Hepatocyte (in vitro differentiated cells): ENCODE results near the gene TMEM150B. TPM values are rescaled to one million over a fixed set of nuclear protein-coding genes. Genes with fewer than 3 reads are reported as not detected.

Experiments used
- DNase-seq: peaks from one replicate; pipeline ENCODE4 v3.0.0-alpha.2; 2016; ENCODE audit warnings: low spot score
- H2AFZ ChIP-seq: fragments of 200-600 bp; sonication (generic); 2 replicates; pipeline ENCODE4 v1.6.0; 2016; ENCODE audit warnings: antibody characterized with exemption, mild to moderate bottlenecking
- H3K27ac ChIP-seq: fragments of 200-600 bp; sonication (generic); 2 replicates; pipeline ENCODE4 v1.5.1; 2016; ENCODE audit warnings: mild to moderate bottlenecking
- H3K27me3 ChIP-seq: fragments of 200-600 bp; sonication (generic); 2 replicates; pipeline ENCODE4 v1.6.1; 2016
- H3K36me3 ChIP-seq: fragments of 200-600 bp; sonication (generic); replicated peaks from 2 replicates; pipeline ENCODE4 v1.5.1; 2016; ENCODE audit warnings: low read depth; ENCODE audit not compliant: insufficient read depth
- H3K4me1 ChIP-seq: fragments of 200-600 bp; sonication (generic); 2 replicates; pipeline ENCODE4 v1.5.1; 2016; ENCODE audit warnings: mild to moderate bottlenecking, moderate library complexity; ENCODE audit not compliant: insufficient read depth
- H3K4me2 ChIP-seq: fragments of 200-600 bp; sonication (generic); 2 replicates; pipeline ENCODE4 v1.6.0; 2016
- H3K4me3 ChIP-seq: fragments of 200-600 bp; sonication (generic); 2 replicates; pipeline ENCODE4 v1.5.1; 2016; ENCODE audit warnings: mild to moderate bottlenecking
- H3K79me2 ChIP-seq: fragments of 200-600 bp; sonication (generic); 2 replicates; pipeline ENCODE4 v1.6.0; 2017; ENCODE audit warnings: mild to moderate bottlenecking
- H3K9me2 ChIP-seq: fragments of 200-600 bp; sonication (generic); replicated peaks from 2 replicates; pipeline ENCODE4 v1.6.0; 2017; ENCODE audit warnings: mild to moderate bottlenecking; ENCODE audit not compliant: insufficient read depth
- H3K9me3 ChIP-seq: fragments of 200-600 bp; sonication (generic); 2 replicates; pipeline ENCODE4 v1.5.1; 2016; ENCODE audit warnings: low read depth, mild to moderate bottlenecking
- H4K20me1 ChIP-seq: fragments of 200-600 bp; sonication (generic); 2 replicates; pipeline ENCODE4 v1.6.0; 2016; ENCODE audit warnings: mild to moderate bottlenecking; ENCODE audit not compliant: insufficient read depth, poor library complexity, severe bottlenecking
- EZH2 ChIP-seq: fragments of 200-600 bp; sonication (generic); IDR thresholded peaks from 2 replicates; pipeline ENCODE4 v1.6.1; 2016; ENCODE audit warnings: antibody characterized with exemption, mild to moderate bottlenecking, borderline replicate concordance
- EZH2phosphoT487 ChIP-seq: fragments of 200-600 bp; sonication (generic); IDR thresholded peaks from one replicate; pipeline ENCODE4 v1.6.1; 2018; ENCODE audit warnings: antibody characterized with exemption, mild to moderate bottlenecking, low read depth, moderate library complexity; ENCODE audit not compliant: unreplicated experiment, severe bottlenecking
- WGBS: methylation state at CpG from one replicate; pipeline ENCODE4 v1.1.6; 2016; ENCODE audit warnings: low lambda C conversion rate; ENCODE audit errors: missing lambda C conversion rate; 5-methylcytosine and 5-hydroxymethylcytosine counted together
- polyA plus RNA-seq: library from polyadenylated mRNA; unstranded; fragments of >200 nt; fragmentation: Nextera tagmentation; extraction: Ambion mirVana; gene quantifications from 2 replicates; pipeline ENCODE4 v1.2.1, GENCODE V29; 2016
- total RNA-seq: library from RNA; depleted of rRNA; stranded (reverse); fragments of >200 nt; gene quantifications from 2 replicates; pipeline ENCODE4 v1.2.3, GENCODE V29; 2014
- TF ChIP-seq, protein P1 (sequence below): fragments of 200-600 bp; sonication (generic); IDR thresholded peaks from 2 replicates; pipeline ENCODE4 v1.5.1; 2016; ENCODE audit warnings: antibody characterized with exemption, mild to moderate bottlenecking; ENCODE audit not compliant: poor library complexity

Gene TMEM150B
- total and polyA plus RNA-seq, 2 experiments from 2014 or later, result 9.2 to 25.4 TPM

DNA sequence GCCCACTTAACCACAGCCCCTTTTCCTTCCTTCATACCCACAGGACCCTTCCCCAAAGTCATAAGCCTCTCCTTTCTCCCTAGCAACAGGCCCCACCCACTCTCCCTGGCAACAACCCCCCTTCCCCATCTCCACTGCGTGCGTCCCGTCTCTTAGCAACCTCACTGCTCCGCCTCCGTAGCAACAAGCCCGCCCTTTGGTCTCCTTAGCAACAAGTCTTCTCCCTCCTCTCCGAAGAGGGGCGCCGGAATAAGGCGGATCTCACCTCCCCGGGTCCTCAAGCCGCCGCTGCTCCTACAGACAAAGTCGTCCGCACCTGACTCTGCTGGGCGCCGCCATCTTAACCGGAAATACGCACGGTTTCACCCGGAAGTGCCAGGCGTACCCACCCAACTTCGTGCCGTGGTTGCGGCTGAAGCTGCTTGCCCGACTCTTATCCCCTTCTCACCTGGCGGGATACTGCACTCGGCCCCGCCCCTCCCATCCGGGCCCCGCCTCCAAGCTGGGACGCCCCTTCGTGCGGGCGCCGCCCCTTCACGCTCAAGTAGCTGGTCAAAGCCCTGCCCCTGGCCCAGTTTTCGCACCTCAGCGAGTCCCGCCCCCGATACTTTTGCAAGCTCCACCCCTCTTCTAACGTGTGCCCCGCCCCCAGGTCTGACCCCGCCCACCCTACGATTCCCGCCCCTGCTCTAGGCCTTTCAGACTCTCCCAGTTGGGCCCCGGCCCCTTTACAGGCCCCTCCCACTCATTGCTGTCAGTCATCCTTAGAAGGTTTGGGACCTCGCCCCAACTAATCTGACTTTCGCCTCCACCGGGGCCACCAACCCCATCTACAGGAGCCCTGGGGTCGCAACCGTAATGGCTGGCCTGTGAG is 45.1 kb downstream of the TMEM150B start, which contains the start of gene HSPBP1:
Gene HSPBP1 (minus strand): TSS at position 341 of the 874 bp plus-strand sequence. CDS start 502 bp downstream, outside the sequence.
- Histone ChIP-seq H3K4me3 (peak within 1 kb of the TSS; percentile 66), H2AFZ (peak within 1 kb of the TSS; percentile 31), H3K36me3 (no peaks in the 10 kb centered on the region), H3K27me3 (no peaks in the 10 kb centered on the region), H3K4me1 (peaks cover 13% of the 10 kb centered on the region), H3K9me2 (no peaks in the 10 kb centered on the region), H3K79me2 (peaks cover 20% of the 10 kb centered on the region), H3K27ac (peak within 1 kb of the TSS; percentile 76), H3K4me2 (peak within 1 kb of the TSS; percentile 89), H3K9me3 (no peaks in the 10 kb centered on the region), H4K20me1 (no peaks in the 10 kb centered on the region)
- peak; percentile 97 for DNase-seq
- WGBS, result 4% methylated on average over 50 of the region's 52 CpGs
- TF ChIP-seq EZH2phosphoT487, result no peak
- no peak for TF ChIP-seq EZH2
- TF ChIP-seq, protein P1, sequence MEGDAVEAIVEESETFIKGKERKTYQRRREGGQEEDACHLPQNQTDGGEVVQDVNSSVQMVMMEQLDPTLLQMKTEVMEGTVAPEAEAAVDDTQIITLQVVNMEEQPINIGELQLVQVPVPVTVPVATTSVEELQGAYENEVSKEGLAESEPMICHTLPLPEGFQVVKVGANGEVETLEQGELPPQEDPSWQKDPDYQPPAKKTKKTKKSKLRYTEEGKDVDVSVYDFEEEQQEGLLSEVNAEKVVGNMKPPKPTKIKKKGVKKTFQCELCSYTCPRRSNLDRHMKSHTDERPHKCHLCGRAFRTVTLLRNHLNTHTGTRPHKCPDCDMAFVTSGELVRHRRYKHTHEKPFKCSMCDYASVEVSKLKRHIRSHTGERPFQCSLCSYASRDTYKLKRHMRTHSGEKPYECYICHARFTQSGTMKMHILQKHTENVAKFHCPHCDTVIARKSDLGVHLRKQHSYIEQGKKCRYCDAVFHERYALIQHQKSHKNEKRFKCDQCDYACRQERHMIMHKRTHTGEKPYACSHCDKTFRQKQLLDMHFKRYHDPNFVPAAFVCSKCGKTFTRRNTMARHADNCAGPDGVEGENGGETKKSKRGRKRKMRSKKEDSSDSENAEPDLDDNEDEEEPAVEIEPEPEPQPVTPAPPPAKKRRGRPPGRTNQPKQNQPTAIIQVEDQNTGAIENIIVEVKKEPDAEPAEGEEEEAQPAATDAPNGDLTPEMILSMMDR, result no peak

DNA sequence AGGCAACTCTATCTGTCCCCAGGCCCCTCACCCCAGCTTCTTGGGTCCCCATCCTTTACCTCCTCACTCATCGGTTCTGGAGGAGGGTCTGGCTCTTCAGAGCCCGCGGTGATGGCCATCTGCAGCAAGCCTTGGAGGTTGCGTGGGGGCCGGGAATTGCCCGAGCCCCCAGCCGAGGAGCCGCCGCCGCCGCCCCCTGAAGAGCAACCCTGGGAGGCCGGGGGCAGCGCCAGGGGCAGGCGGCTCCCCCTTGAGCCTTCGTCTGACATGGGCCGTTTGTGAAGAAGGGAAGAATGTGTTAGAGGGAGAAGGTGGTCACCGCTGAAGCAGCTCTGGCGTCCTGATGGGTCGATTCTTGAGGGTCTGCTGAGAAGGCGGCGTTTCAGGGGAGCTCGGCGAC is 45.8 kb downstream of the TMEM150B start:
- Histone ChIP-seq H3K79me2 (peaks cover 16% of the 10 kb centered on the region), H3K9me3 (no peaks in the 10 kb centered on the region), H3K4me2 (peak overlapping the region; percentile 89), H4K20me1 (no peaks in the 10 kb centered on the region), H3K4me1 (peaks cover 13% of the 10 kb centered on the region), H3K27me3 (no peaks in the 10 kb centered on the region), H3K9me2 (no peaks in the 10 kb centered on the region), H3K27ac (peak overlapping the region; percentile 76), H3K36me3 (no peaks in the 10 kb centered on the region), H3K4me3 (peak overlapping the region; percentile 66), H2AFZ (peak overlapping the region; percentile 31)
- TF ChIP-seq EZH2, result no peak
- TF ChIP-seq EZH2phosphoT487, result no peak
- TF ChIP-seq, protein P1, result no peak
- DNase-seq, result no peak
- WGBS, result 4% methylated on average over 17 of the region's 23 CpGs

DNA sequence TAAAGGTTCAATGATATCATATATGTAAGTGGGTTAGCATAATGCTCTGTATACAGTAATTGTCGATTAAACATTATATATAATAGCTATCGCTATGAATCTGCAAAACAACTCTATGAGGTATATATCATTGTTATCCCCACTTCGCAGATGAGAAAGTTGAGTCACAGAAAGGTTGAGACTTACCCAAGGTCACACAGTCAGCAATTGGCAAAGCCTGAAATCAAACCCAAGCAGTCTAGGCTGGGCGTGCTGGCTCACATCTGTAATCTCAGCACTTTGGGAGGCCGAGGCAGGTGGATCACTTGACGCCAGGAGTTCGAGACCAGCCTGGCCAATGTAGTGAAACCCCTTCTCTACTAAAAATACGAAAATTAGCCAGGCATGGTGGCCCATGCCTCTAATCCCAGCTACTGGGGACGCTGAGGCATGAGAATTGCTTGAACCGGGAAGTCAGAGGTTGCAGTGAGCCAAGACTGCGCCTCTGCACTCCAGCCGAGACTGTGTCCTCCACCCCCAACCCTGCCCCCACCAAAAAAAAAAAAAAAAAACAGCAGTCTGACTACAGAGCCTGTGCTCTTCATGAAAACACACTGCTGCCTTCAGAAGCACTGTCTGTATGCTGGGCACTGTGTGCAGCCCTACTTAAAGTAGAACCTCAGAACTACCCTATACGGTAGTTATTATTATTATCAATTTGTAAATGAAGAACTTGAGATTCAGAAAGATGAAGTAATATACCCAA is 46.6 kb downstream of the TMEM150B start:
- Histone ChIP-seq H2AFZ (no peak overlapping the region), H3K27me3 (no peaks in the 10 kb centered on the region), H4K20me1 (no peaks in the 10 kb centered on the region), H3K4me2 (peak overlapping the region; percentile 89), H3K4me3 (no peak overlapping the region), H3K79me2 (peaks cover 12% of the 10 kb centered on the region), H3K9me3 (no peaks in the 10 kb centered on the region), H3K9me2 (no peaks in the 10 kb centered on the region), H3K27ac (no peak overlapping the region), H3K4me1 (peaks cover 13% of the 10 kb centered on the region), H3K36me3 (no peaks in the 10 kb centered on the region)
- TF ChIP-seq, protein P1, result no peak
- TF ChIP-seq EZH2phosphoT487 (no peak), EZH2 (no peak)
- DNase-seq, result no peak
- WGBS, result 94% methylated on average over 13 of the region's 13 CpGs
